Raji (cell line): ENCODE measurements around the gene ZNF236.

Experiments
- POLR2A ChIP-seq: IDR thresholded peaks from 2 replicates; pipeline ENCODE4 v1.6.1; 2011; ENCODE audit warnings: low read depth, low read length, control low read depth; ENCODE audit not compliant: insufficient read depth

ZNF236 gene

DNA sequence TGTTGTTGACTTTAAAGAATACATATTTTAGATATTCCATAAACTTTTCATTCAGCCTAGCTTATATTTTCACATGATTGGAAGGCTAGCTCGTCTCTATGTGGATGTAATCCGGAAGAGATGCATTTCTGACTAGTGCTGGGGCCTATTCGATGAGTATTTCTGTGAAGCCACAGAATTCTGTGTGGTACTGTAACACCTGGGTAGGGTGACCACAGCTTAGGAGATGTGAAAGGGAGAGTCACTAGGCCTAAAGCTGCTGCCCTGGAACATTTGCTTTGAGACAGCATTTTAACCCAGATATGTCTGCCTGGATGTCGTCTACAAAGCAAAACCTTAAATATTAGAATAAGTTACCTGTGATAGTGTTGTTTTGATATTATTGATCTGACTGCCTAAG lies 83.5 kb downstream of the ZNF236 start:
- TF ChIP-seq POLR2A: no peak

DNA sequence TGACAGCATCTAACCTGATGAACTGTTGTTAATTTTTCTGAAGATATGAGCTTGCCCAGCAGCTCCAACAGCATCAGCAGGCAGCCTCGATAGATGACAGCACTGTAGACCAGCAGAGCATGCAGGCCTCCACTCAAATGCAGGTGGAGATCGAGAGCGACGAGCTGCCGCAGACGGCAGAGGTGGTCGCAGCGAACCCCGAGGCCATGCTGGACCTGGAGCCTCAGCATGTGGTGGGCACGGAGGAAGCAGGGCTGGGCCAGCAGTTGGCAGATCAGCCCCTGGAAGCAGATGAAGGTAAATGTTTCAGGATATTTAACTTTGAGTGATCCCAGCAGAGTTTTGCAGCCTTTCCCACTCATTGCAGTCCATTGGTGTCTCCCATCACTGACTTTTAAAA lies 85.9 kb downstream of the ZNF236 start:
- TF ChIP-seq POLR2A: no peak

DNA sequence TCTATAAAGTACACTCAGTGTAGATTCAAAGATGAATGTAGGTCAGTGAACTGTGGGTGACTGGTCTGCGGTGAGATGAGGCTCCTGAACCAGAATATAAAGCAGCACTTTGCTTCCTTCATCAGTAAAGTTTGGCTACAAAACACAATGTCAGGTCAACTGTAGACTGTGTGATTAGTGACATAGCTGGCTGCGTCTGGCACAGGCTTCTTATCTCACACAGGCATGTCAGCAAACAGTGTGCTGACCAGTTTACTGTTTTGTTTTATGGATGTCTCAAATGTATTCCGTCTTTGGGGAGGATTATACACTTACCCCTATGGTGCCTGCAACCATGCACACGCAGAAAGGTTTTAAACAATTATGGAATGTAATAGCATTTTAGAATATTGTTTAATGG lies 87.1 kb downstream of the ZNF236 start:
- TF ChIP-seq POLR2A: no peak

DNA sequence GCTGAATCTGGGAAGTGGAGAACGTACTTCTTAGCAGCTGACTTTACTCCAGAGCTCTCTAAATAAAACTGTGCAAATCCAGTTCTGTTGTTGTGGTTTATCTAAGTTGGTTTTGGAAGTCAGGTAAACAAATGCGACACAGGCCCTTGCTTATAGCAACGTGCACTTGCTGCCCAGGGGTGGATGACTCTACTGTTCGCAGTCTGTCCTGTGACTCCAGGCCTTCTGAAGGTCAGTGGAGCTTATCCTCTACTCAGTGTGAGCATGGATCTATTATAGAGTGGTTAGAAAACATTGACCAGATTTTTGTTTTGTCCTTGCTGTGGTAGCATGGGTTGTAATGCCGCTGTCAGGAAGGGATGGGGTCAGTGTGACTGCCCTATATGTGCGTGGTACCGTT lies 89.1 kb downstream of the ZNF236 start:
- no peak for TF ChIP-seq POLR2A

DNA sequence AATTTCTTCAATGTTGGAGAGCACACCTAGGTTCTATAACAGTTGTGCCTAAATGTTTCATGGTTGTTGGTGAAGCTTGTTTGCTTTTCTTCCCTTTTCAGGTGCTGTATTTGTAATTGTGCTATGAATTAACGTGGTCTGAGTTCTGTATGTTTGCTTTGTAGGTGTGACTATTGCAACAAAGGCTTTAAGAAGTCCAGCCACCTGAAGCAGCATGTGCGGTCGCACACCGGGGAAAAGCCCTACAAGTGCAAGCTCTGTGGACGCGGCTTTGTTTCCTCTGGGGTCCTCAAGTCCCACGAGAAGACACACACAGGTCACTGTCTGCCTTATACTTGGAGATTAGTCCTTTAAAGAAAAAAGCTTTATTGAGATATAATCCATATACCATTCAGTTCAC lies 91.2 kb downstream of the ZNF236 start:
- TF ChIP-seq POLR2A: no peak

DNA sequence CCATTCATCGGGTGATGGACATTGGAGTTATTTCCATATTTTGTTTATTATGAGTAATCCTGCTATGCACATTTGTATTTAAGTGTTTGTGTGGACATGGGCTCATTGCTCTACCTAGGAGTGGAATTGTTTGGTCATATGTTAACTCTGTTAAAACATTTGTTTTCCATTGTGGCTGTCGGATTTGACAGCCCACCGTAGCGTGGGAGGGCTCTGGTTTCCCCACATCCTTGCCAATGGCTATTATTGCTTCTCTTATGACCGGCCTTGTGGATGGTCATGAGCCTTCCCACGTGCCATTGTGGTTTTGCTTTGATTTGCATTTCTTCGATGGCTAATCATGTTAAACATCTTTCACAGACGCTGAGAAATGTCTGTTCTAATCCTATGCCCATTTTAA lies 92.0 kb downstream of the ZNF236 start:
- TF ChIP-seq POLR2A: no peak

DNA sequence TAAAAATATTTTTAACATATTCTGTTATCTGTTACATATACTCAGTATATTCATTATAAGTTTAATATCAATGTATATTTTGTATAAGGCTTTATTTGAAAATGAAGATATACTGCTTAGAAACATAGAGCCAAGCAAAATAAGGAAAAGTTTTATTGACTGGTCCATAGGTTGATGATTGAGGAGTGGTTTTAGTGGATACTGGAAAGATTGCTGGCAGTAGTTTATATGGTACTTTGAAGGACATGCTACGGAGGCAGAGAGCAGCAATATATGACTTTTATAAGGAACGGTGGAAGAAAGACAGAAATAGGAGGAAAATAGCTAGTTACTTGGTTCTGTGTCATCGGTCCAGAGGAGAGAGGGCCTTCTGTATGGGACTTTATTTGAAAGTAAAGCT lies 92.4 kb downstream of the ZNF236 start:
- no peak for TF ChIP-seq POLR2A

DNA sequence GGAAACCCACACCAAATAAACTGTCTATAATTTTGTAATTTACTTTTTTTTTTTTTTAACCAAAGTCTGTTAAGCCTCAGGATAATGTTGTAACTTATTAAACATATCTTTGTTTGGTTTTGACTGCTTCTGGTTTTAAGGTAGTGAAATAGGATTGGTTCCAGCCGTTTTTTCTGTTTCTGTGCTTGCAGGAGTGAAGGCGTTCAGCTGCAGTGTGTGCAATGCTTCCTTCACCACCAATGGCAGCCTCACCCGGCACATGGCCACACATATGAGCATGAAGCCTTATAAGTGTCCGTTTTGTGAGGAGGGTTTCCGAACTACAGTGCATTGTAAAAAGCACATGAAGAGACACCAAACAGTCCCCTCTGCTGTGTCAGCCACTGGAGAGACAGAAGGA lies 93.1 kb downstream of the ZNF236 start:
- TF ChIP-seq POLR2A: no peak

DNA sequence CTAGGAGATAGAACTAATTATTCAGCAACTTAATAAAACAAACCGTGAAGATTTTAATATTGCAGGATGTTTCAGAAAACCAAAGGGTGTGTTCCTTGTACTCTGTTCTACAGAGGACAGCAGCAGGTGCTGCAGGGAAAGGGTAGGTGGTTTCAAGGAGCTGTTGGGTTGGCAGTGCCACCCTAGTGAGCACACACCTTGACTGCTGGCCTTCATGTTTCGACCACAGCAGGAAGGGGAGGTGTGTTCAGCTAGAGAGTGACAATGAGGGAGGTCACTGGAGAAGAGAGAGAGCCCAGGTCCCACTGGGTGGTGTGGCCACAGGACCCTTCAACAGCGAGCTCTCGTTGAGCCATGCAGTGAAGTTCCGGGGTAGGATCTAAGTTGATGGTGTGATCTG lies 98.6 kb downstream of the ZNF236 start:
- TF ChIP-seq POLR2A: no peak

DNA sequence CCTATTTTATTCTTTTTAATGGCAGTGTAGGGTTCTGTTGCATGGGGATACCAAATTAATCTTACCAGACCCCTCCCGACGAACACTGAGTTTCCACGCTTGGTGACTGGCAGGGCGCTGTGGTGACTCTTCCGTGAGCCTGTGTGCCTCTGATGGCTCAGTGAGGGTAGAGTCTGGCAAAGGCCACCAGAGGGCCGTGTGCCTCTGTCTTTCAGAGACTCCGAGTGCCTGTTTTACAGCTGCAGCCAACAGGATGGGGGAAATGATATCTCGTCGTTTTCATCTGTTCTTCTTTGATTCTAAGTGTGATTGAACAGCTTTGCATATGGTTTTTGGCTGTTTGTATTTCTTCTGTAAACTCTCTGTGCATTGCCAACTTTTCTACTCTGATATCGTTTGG lies 99.8 kb downstream of the ZNF236 start:
- no peak for TF ChIP-seq POLR2A

DNA sequence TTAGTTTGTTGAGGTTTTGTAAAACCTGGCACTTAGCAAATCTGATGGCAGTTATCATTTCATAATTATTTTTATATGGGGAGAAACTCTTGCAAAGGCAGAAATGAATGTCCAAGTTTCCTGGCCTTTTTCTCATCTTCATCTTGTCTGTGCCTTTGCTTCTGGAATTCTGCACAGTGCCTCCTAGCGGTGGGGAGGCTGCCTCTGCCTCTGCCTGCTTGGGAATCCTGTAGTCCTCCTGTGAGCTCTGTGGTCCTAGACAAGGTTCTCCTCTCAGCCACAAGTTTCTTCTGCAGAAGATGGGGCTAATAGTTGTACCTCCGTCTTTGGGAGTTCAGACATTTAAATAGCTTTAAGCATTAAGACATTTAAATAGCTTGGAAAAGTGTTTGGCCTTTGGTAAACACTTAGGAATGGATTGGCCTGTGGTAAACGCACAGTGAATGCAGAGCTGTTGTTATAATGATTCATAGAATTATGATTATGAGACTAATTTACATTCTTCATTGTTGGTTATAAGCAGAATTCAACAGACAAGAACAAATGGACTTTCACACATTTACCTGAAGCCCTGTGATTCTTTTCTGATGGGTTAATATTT lies 101.2 kb downstream of the ZNF236 start:
- no peak for TF ChIP-seq POLR2A

DNA sequence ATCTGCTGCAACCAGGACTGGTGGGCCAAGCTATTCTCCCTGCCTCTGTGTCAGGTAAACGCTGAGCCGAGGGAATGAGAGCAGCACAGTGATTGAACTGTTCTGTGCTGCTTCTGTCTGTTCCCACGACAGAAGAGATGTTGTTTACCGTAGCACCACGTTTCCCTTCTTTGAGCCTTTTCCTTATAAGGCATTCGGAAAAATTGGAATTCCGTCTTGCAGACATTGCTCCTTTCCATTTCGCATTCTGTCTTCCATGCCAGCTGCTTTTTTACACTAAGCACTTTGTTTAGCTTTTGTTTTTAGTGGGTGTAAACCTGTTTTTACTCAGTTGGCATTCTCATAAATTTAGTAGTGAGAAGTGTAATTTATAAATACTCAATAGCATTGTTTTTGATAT lies 103.1 kb downstream of the ZNF236 start:
- no peak for TF ChIP-seq POLR2A

DNA sequence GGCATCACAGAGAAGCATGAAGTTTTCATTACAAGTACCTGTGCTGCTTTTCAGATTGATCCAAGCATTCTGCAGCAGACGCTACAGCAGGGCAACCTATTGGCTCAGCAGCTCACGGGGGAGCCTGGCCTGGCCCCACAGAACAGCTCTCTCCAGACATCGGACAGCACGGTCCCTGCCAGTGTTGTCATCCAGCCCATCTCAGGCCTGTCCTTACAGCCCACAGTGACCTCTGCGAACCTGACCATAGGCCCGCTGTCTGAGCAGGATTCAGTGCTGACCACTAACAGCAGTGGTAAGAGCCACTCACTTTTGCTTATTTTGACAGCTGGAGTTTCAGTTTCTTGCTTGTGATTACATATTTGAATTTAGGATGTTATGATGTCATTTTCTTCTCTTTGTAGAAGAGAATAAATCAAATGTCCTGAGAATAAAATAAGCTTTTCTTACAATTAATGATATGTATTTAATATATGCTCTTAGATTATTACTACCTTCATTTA lies 104.9 kb downstream of the ZNF236 start:
- TF ChIP-seq POLR2A: no peak

DNA sequence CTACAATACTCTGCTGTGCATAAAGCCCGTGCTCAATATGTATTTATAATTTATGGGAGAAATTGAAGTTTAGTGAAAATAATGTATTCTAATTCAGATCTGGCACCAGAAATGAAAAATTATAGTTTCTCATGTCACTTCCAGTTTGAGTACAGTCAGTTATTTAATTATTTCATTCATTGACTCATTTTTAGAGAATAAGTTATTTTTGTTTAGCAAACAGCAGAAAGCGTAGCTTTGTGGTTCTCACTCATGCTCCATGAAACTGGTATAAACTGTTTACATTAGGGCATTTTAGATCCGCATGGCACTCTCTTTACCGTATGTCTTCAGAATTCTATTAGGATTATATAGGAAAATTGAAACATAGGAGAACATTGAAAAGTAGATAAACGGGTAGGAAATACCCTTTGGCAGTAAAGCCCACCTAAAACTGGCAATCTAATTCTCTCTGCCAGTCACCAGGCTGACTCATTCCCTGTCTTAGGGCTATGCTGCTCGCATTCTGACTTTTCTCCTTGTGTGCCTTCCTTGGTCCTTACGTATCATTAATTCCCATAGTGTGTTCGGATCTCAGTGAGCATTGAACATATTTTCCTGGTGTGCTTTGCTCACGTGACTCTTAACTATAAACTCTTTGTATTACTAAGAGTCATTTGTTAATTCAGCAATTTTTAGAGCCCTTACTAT lies 106.0 kb downstream of the ZNF236 start:
- TF ChIP-seq POLR2A: no peak

DNA sequence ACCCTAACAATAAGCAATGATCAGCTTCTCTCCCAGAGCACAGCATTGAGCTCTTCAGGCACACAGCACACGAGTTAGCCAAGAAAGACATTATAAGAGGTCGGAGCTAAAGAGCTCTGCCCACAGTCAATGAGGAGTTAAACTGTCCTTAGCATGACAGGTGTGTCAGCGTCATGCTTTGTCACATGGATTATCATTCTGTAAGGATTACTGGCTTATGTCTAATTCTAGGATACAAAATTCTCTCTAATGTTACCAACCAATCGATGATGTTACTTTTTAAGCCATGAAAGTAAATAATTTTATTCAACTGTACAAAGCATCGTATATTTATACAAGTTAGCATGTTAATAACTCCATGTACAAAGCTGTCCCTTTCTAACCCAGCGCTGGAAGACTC lies 108.8 kb downstream of the ZNF236 start:
- no peak for TF ChIP-seq POLR2A

DNA sequence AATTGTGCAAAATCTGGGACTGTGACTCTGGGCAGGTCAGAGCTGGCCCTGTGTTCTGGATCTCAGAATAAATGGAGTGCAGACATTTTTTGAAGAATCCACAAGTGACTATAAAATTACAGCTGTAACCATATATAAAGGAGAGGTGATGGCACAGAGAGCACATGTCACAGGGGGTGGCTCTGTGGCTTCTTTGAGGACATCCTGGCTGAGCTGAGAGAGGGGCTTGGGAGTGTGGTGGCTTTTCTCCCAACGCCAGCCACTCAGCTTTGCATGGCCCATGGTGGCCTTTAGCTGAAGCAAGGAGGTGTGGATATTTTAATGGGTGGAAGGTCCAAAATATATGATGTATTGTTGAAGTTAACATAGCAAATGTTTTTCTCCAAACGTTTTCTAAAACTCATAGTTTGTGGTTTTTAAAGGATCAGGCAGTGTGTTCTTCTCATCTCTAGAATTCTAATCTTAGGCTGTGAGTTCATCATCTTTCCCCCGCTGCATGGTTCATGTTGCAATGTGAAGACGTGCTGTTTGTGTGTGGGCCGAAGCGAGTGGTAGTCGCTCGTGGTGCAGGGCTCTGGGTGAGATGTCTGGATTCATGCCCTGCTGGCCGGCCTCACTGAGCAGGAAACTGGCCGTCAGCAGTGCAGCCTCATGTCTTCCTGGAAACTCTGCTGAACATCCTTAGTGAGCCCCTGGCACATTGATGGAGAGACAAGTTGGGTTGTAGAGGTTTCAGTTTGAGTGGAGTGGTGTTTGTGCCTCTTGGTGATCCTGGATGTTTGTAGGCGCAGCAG lies 109.9 kb downstream of the ZNF236 start:
- no peak for TF ChIP-seq POLR2A
